Small intestine (tissue), 16 donors: ENCODE measurements around the gene GNG13. TPM values are rescaled to one million over a fixed set of nuclear protein-coding genes. Genes with fewer than 3 reads are reported as not detected.

Experiments
- DNase-seq, 2 donors: peaks; one replicate each; pipeline versions ENCODE4 v3.0.0 to v3.0.0-alpha.2; 2013
- FAIRE-seq: peaks from 2 replicates; lab custom pipeline; 2012; peaks lifted over from hg19 to GRCh38; lab: Jason Lieb, UNC
- H3K27ac ChIP-seq, 3 donors: one replicate each; pipeline ENCODE4 v1.5.1; 2013; ENCODE audit warnings: low read length in 2 of 3, mild to moderate bottlenecking in 2 of 3, control low read depth in 1 of 3, inconsistent platforms in 1 of 3, low read depth in 1 of 3, moderate library complexity in 1 of 3
- H3K27me3 ChIP-seq, 3 donors: one replicate each; pipeline ENCODE4 v1.6.1; 2013; ENCODE audit warnings: low read length in 3 of 3, inconsistent platforms in 1 of 3; ENCODE audit not compliant: control insufficient read depth in 3 of 3, insufficient read depth in 3 of 3
- H3K36me3 ChIP-seq, 3 donors: one replicate each; pipeline ENCODE4 v1.6.1; 2013; ENCODE audit warnings: low read length in 3 of 3, inconsistent platforms in 1 of 3, low read depth in 1 of 3, mild to moderate bottlenecking in 1 of 3, moderate library complexity in 1 of 3; ENCODE audit not compliant: control insufficient read depth in 3 of 3, insufficient read depth in 2 of 3
- H3K4me1 ChIP-seq, 3 donors: one replicate each; pipeline ENCODE4 v1.6.1; 2013; ENCODE audit warnings: low read length in 2 of 3, inconsistent platforms in 1 of 3, low read depth in 1 of 3, mild to moderate bottlenecking in 1 of 3, moderate library complexity in 1 of 3; ENCODE audit not compliant: control insufficient read depth in 3 of 3, insufficient read depth in 2 of 3
- H3K4me3 ChIP-seq, 3 donors: one replicate each; pipeline ENCODE4 v1.5.1; 2013; ENCODE audit warnings: low read length in 3 of 3, control low read depth in 1 of 3, inconsistent platforms in 1 of 3, low read depth in 1 of 3, mild to moderate bottlenecking in 1 of 3, moderate library complexity in 1 of 3
- H3K9me3 ChIP-seq, 2 donors: one replicate each; pipeline ENCODE4 v1.6.1; 2013; ENCODE audit warnings: low read depth in 1 of 2, low read length in 1 of 2; ENCODE audit not compliant: control insufficient read depth in 2 of 2, insufficient read depth in 1 of 2
- WGBS, 3 donors: extraction: QIAGEN DNeasy Blood & Tissue Kit; methylation state at CpG; one replicate each; pipeline ENCODE4 v1.1.7; 2013; 5-methylcytosine and 5-hydroxymethylcytosine counted together
- long read RNA-seq, 10 donors: transcript quantifications; one replicate each; lab custom pipeline, GENCODE V29; 2026
- polyA plus RNA-seq, 4 donors: library from polyadenylated mRNA; stranded (reverse) in 3 of 4; unstranded in 1 of 4; fragments of 200-250 nt in 3 of 4; fragments of 120-200 nt in 1 of 4; gene quantifications; one replicate each; pipeline versions ENCODE4 v1.2.1 to v1.2.3, GENCODE V29; 2013
- donor health status: healthy with polysubstance abuse.
- donor health status: control.
- donor health status: control.
- donor health status: Bipolar disorder and iron deficiency.
- donor health status: healthy.

Gene GNG13
- polyA plus RNA-seq, result 1 to 10 TPM in 2 of 4 donors, under 1 TPM in 2; 0.73 to 3.0 (median 1.9) TPM
- long read RNA-seq, donor 1, result 0 reads
- long read RNA-seq, donor 2, result 0 reads
- long read RNA-seq, donor 3, result 0 reads
- long read RNA-seq, donor 4, result 0 reads
- long read RNA-seq, donor 5, result 0 reads
- long read RNA-seq, donor 6, partial matches to known transcripts, result 0 of 1 reads
- long read RNA-seq, donor 6, other reads (novel, unspliced or antisense), result 0 of 1 reads
- long read RNA-seq, donor 7, result 0 reads
- long read RNA-seq, donor 8, result 0 reads
- long read RNA-seq, donor 9, result 0 reads
- long read RNA-seq, donor 10, result 0 reads

DNA sequence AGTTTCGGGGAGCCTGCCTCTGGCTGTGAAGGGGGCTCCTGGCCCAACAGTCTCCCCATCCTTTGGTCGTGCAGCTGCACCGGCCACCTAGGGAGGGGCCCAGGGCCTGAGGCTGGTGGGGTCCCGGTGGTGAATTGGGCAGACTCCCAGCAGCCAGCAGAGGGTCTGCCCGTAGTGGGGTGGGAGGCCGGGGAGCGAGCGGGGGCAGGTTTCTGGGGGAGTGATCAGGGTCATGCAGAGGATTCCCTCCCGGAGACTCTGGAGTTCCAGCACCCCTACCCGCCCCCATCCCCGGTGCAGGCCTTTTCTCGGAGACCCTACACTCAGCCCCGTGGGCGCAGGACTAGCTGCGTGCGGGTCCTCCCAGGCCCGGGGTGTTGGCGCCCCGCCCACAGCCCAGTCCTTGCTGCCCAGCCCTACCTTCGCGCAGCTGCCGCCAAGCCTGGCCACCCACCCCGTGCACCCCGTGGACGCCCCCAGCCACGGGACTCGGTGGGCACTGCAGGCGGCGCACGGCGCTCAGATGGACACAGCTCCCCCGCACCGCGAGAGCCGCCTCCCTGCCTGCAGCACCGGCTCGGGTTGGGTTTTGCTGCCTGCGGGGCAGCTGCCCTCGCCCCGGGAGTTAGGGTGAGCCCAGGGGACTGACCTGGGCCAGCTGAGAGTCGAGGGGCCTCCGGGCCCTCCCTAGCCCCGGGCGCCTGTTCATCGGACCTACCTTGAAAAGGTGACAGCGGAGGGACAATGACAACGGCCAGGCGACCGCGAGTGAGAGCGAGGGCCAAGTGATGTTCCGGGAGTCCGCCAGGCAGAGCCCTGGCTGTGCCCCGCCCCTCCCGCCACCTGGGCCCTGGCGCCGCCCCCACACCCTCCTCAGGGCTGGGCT lies at the start of gene GNG13:
Gene GNG13 (minus strand): TSS at position 787 of the 886 bp plus-strand sequence. CDS start 1,657 bp downstream, outside the sequence.
- no peaks in the 10 kb centered on the region for H3K4me1 ChIP-seq
- no peak within 1 kb of the TSS for H3K4me3 ChIP-seq
- H3K9me3 ChIP-seq, result peaks cover 0 to 4% of the 10 kb centered on the region in 2 donors
- no peak for DNase-seq
- H3K36me3 ChIP-seq, result peaks cover 0 to 17% (median 0%) of the 10 kb centered on the region in 3 donors
- H3K27ac ChIP-seq, result no peak within 1 kb of the TSS
- FAIRE-seq, result no peak
- peaks cover 5 to 56% (median 27%) of the 10 kb centered on the region in 3 donors for H3K27me3 ChIP-seq
- WGBS, 3 donors, result 6 to 8% (median 7%) methylated on average over 37 to 57 of the region's 57 CpGs

- Histone ChIP-seq H3K36me3 (no peaks in the 10 kb centered on the region), H3K9me3 (peaks cover 0 to 69% of the 10 kb centered on the region in 2 donors), H3K27ac (no peak overlapping the region), H3K4me3 (no peak overlapping the region), H3K4me1 (no peaks in the 10 kb centered on the region), H3K27me3 (no peaks in the 10 kb centered on the region)
- 92 to 95% (median 94%) methylated on average over 44 of the region's 44 CpGs for WGBS, 3 donors
- no peak for DNase-seq
- FAIRE-seq, result no peak
These were observed 48.1 kb upstream of the GNG13 start for GRCh38 chr16:848510-849253.

GRCh38 chr16:847681-848445 lies 47.3 kb upstream of the GNG13 start:
- no peak for DNase-seq
- H3K4me3 ChIP-seq, result no peak overlapping the region
- WGBS, 3 donors, result 94 to 96% (median 95%) methylated on average over 33 of the region's 33 CpGs
- FAIRE-seq, result no peak
- no peaks in the 10 kb centered on the region for H3K36me3 ChIP-seq
- H3K4me1 ChIP-seq, result no peaks in the 10 kb centered on the region
- no peak overlapping the region for H3K27ac ChIP-seq
- H3K27me3 ChIP-seq, result no peaks in the 10 kb centered on the region
- H3K9me3 ChIP-seq, result peaks cover 0 to 69% of the 10 kb centered on the region in 2 donors

DNA sequence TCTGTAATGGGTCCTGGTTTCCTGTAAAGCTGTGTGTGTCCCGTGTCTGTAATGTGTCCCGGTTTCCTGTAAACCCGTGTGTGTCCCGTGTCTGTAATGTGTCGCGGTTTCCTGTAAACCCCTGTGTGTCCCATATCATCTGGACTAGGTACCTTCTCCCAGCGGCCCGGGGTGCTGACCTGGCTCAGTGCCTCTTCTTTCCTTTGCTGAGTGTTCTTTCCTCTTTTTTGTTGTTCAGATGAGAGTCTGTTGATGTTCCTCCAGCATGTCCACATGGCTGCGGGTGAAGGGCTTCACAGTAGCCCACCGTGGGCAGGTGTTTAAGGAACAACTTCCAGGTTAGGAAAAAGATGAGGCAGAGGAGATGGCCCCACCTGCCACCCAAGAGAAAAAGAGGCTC lies 46.6 kb upstream of the GNG13 start:
- no peak for DNase-seq
- no peaks in the 10 kb centered on the region for H3K27me3 ChIP-seq
- no peak for FAIRE-seq
- H3K4me1 ChIP-seq, result no peaks in the 10 kb centered on the region
- 90 to 95% (median 91%) methylated on average over 10 of the region's 10 CpGs for WGBS, 3 donors
- H3K9me3 ChIP-seq, result peaks cover 0 to 62% of the 10 kb centered on the region in 2 donors
- H3K36me3 ChIP-seq, result no peaks in the 10 kb centered on the region
- H3K27ac ChIP-seq, result no peak overlapping the region
- no peak overlapping the region for H3K4me3 ChIP-seq

DNA sequence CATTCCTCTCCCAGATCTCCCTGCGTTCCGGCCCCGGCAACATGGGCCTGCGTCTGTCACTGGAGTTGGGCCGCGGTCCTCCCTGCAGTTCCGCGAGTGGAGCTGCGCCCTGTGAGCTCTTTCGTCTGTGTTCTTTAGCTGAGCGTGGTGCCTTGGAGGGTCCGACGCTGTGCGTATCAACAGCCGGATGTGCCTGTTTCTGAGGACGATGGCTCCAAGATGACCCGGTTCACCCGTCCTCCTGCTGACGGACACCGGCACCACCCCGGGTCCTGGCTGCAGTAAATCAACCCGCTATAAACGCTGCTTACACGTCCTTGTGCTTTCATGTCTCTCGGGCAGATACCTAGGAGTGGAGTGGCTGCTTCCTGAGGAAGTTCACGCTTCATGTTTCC lies 44.8 kb upstream of the GNG13 start:
- no peaks in the 10 kb centered on the region for H3K27me3 ChIP-seq
- no peaks in the 10 kb centered on the region for H3K36me3 ChIP-seq
- no peak for DNase-seq
- WGBS, 3 donors, result 71 to 82% (median 78%) methylated on average over 26 of the region's 26 CpGs
- no peak for FAIRE-seq
- peaks cover 0 to 44% of the 10 kb centered on the region in 2 donors for H3K9me3 ChIP-seq
- no peak overlapping the region for H3K27ac ChIP-seq
- no peaks in the 10 kb centered on the region for H3K4me1 ChIP-seq
- no peak overlapping the region for H3K4me3 ChIP-seq

- Histone ChIP-seq H3K4me3 (no peak overlapping the region), H3K9me3 (peaks cover 0 to 39% of the 10 kb centered on the region in 2 donors), H3K36me3 (no peaks in the 10 kb centered on the region), H3K4me1 (no peaks in the 10 kb centered on the region), H3K27ac (no peak overlapping the region), H3K27me3 (no peaks in the 10 kb centered on the region)
- 92 to 94% (median 93%) methylated on average over 48 of the region's 48 CpGs for WGBS, 3 donors
- no peak for DNase-seq
- FAIRE-seq, result no peak
These were observed 44.3 kb upstream of the GNG13 start for GRCh38 chr16:844638-845350.

DNA sequence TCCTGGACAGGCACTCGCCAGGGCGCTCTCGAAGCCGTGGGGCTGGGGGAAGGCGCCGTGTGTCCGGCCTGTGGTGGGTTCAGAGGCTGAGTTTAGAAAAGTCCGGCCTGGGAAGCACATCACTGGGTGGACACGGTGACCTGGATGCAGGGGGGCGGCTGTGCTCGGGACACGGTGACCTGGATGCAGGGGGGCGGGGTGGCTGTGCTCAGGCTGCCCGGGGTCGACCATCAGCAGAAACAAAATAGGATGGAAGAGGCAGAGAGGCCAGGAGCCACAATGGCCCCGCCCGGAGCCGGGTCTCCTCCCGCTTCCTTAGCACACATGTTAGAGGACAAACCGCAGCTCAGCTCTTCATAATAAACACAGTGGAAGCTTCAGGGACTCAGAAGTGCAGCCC lies 43.2 kb upstream of the GNG13 start:
- Histone ChIP-seq H3K36me3 (no peaks in the 10 kb centered on the region), H3K4me1 (no peaks in the 10 kb centered on the region), H3K27ac (no peak overlapping the region), H3K4me3 (no peak overlapping the region), H3K27me3 (no peaks in the 10 kb centered on the region), H3K9me3 (peaks cover 0 to 31% of the 10 kb centered on the region in 2 donors)
- FAIRE-seq (no peak), DNase-seq (no peak)
- 84 to 93% (median 89%) methylated on average over 19 to 20 of the region's 20 CpGs for WGBS, 3 donors
